Measurements from ENCODE around the gene NR4A2.

- TF ChIP-seq POLR2A (IDR thresholded peaks at IDR 0.05; ENCODE audit: low read depth, low read length) (no peak), POLR2AphosphoS5 (IDR thresholded peaks at IDR 0.05; ENCODE audit: low read depth, low read length) (no peak), PAX5 (IDR thresholded peaks at IDR 0.05; ENCODE audit: insufficient read depth, low read length, severe bottlenecking) (no peak), TAF1 (IDR thresholded peaks at IDR 0.05; ENCODE audit: low read depth, low read length) (no peak), POU2F2 (IDR thresholded peaks at IDR 0.05; ENCODE audit: low read depth, low read length) (no peak), SPI1 (IDR thresholded peaks at IDR 0.05; ENCODE audit: low read depth, low read length) (no peak)
Measured at GRCh38 chr2:156347431-156347830, 14.9 kb upstream of the NR4A2 start.

All from GM12891 (cell line).